ENCODE data around the gene SLC4A9.
A peak's percentile ranks its signal among the peaks of the same experiment; 100 is the strongest.

The SLC4A9 gene

GRCh38 chr5:140361901-140362300, 1.9 kb downstream of the SLC4A9 start:
- no peak for DNase-seq (ENCODE audit: low read depth in 2 of 2)

- DNase-seq (ENCODE audit: low read depth in 2 of 2): no peak
Observed at GRCh38 chr5:140362311-140362710, 2.3 kb downstream of the SLC4A9 start.

GRCh38 chr5:140362875-140363630, 3.1 kb downstream of the SLC4A9 start:
- peak; percentile 58 to 77 for DNase-seq (ENCODE audit: low read depth in 2 of 2)

GRCh38 chr5:140363631-140364471, 3.9 kb downstream of the SLC4A9 start:
- no peak for DNase-seq (ENCODE audit: low read depth in 2 of 2)

- no peak for DNase-seq (ENCODE audit: low read depth in 2 of 2)
Observed at GRCh38 chr5:140364472-140364765, 4.4 kb downstream of the SLC4A9 start.

GRCh38 chr5:140365282-140365681, 5.3 kb downstream of the SLC4A9 start:
- DNase-seq (ENCODE audit: low read depth in 2 of 2): no peak

GRCh38 chr5:140365941-140366340, 5.9 kb downstream of the SLC4A9 start:
- DNase-seq (ENCODE audit: low read depth in 2 of 2): no peak

GRCh38 chr5:140366589-140367255, 6.7 kb downstream of the SLC4A9 start:
- no peak for DNase-seq (ENCODE audit: low read depth in 2 of 2)

- DNase-seq (ENCODE audit: low read depth in 2 of 2): no peak
Observed at GRCh38 chr5:140367256-140368013, 7.4 kb downstream of the SLC4A9 start.

GRCh38 chr5:140371356-140372151, 11.6 kb downstream of the SLC4A9 start:
- DNase-seq (ENCODE audit: low read depth in 2 of 2): no peak

- DNase-seq (ENCODE audit: low read depth in 2 of 2): peak in 1 of 2 donors; percentile 18
Observed at GRCh38 chr5:140372971-140373487, 13.0 kb downstream of the SLC4A9 start.

GRCh38 chr5:140381351-140381750, 21.4 kb downstream of the SLC4A9 start:
- DNase-seq (ENCODE audit: low read depth in 2 of 2): no peak

GRCh38 chr5:140381972-140382371, 22.0 kb downstream of the SLC4A9 start:
- DNase-seq (ENCODE audit: low read depth in 2 of 2): no peak

GRCh38 chr5:140382866-140383265, 22.9 kb downstream of the SLC4A9 start:
- no peak for DNase-seq (ENCODE audit: low read depth in 2 of 2)

GRCh38 chr5:140383300-140383699, 23.3 kb downstream of the SLC4A9 start:
- no peak for DNase-seq (ENCODE audit: low read depth in 2 of 2)

GRCh38 chr5:140388052-140388451, 28.1 kb downstream of the SLC4A9 start:
- no peak for DNase-seq (ENCODE audit: low read depth in 2 of 2)

- DNase-seq (ENCODE audit: low read depth in 2 of 2): no peak
Observed at GRCh38 chr5:140391312-140391711, 31.3 kb downstream of the SLC4A9 start.

- no peak for DNase-seq (ENCODE audit: low read depth in 2 of 2)
Observed at GRCh38 chr5:140391732-140392131, 31.7 kb downstream of the SLC4A9 start.

GRCh38 chr5:140393738-140394137, 33.7 kb downstream of the SLC4A9 start:
- no peak for DNase-seq (ENCODE audit: low read depth in 2 of 2)

- DNase-seq (ENCODE audit: low read depth in 2 of 2): no peak
Observed at GRCh38 chr5:140398379-140398811, 38.4 kb downstream of the SLC4A9 start.
